ENCODE measurements around the gene SLC22A4.

Gene SLC22A4

DNA sequence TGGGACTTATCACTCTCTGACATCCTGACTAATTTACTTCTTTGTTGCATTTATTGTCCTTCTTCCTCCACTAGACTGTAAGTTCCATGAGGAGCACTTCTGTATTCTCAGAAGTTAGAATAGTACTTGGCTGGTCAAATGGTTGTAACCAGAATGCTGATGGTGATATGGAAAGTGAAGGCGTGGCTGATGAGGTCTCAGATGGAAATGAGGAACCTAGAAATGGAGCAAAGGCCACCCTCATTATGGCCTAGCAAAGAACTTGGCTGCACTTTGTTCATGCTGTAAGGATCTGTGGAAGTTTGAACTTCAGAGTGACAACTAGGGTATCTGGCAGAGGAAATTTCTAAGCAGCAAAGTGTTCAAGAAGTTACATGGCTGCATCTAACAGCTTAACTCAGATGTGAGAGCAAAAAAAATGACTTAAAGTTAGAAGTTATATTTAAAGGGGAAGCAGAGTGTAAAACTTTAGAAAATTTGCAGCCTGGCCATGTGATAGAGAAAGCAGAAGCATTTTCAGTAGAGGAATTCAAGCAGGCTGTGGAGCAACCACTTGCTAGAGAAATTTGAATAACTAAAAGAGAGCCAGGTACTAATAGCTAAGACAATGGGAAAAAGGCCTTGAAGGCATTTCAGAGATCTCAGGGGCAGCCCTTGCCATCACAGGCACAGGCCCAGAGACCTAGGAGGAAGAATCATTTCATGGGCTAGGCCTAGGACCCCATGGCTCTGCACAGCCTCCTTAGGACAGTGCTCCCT lies 60.4 kb downstream of the SLC22A4 start:
- DNase-seq (ENCODE audit: low spot score in 2 of 2) (no peak), ATAC-seq (ENCODE audit: low read depth) (no peak)
- Mint-ChIP-seq H3K36me3 (peaks cover 24% of the 10 kb centered on the region), H3K9me3 (peaks cover 2% of the 10 kb centered on the region), H3K27me3 (no peaks in the 10 kb centered on the region), H3K4me1 (peaks cover 9% of the 10 kb centered on the region), H3K4me3 (no peak overlapping the region), H3K27ac (no peak overlapping the region)

DNA sequence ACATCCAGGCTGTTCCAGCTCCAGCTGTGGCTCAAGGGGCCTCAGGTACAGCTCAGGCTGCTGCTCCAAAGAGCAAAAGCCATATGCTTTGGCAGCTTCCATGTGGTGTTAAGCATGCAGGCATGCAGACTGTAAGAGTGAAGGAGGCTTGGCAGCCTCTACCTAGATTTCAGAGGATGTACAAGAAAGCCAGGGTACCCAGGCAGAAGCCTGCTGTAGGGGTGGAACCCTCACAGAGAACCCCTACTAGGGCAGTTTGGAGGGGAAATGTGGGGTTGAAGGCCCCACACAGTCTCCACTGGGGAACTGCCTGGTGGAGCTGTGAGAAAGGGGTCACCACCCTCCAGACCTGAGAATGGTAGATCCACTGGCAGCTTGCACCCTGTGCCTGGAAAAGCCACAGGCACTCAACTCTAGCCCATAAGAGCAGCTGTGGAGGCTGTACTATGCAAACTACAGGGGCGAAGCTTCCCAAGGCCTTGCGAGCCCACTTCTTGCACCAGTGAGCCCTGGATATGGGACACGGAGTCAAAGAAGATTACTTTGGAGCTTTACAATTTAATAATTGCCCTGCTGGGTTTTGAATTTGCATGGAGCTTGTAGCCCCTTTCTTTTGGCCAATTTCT lies 61.1 kb downstream of the SLC22A4 start:
- Mint-ChIP-seq H3K27ac (no peak overlapping the region), H3K36me3 (peaks cover 24% of the 10 kb centered on the region), H3K27me3 (no peaks in the 10 kb centered on the region), H3K4me1 (peaks cover 9% of the 10 kb centered on the region), H3K9me3 (no peaks in the 10 kb centered on the region), H3K4me3 (no peak overlapping the region)
- DNase-seq (ENCODE audit: low spot score in 2 of 2) = no peak
- ATAC-seq (ENCODE audit: low read depth) = no peak

DNA sequence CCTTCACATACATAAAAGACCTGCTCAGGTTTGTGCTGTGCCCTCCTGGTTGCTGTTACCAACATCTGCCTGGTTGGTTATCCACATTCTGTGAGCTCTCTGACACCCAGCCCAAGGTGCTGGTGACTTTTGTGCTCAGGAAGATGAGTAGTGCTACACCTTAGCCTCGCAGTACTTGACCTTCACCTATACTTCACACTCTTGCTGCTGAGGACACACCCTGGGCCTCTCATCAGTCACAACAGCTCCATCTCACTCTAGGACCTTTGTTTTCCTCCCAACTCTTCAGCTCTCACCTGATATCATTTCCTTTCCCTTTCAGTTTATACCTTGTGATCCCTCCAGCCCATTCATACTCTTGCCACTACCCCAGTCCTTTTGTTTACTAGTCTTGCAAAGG lies 64.6 kb downstream of the SLC22A4 start:
- H3K9me3 Mint-ChIP-seq = no peaks in the 10 kb centered on the region
- peaks cover 14% of the 10 kb centered on the region for H3K36me3 Mint-ChIP-seq
- H3K4me3 Mint-ChIP-seq = no peak overlapping the region
- H3K27me3 Mint-ChIP-seq = no peaks in the 10 kb centered on the region
- H3K4me1 Mint-ChIP-seq = peaks cover 9% of the 10 kb centered on the region
- H3K27ac Mint-ChIP-seq = no peak overlapping the region
- no peak for DNase-seq (ENCODE audit: low spot score in 2 of 2)
- ATAC-seq (ENCODE audit: low read depth) = no peak

DNA sequence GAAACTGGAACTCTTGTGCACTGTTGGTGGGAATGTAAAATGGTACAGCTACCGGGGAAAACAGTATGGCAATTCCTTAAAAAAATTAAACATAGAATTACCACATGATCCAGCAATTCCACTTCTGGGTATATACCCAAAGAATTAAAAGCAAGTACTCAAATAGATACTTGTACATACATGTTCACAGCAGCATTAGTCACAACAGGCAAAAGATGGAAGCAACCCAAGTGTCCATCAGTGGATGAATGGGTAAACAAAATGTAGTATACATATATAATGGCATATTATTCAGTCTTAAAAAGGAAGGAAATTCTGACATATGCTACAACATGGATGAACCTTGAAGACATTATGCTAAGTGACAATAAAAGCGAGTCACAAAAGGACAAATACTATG lies 67.9 kb downstream of the SLC22A4 start:
- Mint-ChIP-seq H3K36me3 (peaks cover 15% of the 10 kb centered on the region), H3K4me3 (no peak overlapping the region), H3K4me1 (no peaks in the 10 kb centered on the region), H3K27me3 (no peaks in the 10 kb centered on the region), H3K27ac (no peak overlapping the region), H3K9me3 (no peaks in the 10 kb centered on the region)
- ATAC-seq (ENCODE audit: low read depth) (no peak), DNase-seq (ENCODE audit: low spot score in 2 of 2) (no peak)

DNA sequence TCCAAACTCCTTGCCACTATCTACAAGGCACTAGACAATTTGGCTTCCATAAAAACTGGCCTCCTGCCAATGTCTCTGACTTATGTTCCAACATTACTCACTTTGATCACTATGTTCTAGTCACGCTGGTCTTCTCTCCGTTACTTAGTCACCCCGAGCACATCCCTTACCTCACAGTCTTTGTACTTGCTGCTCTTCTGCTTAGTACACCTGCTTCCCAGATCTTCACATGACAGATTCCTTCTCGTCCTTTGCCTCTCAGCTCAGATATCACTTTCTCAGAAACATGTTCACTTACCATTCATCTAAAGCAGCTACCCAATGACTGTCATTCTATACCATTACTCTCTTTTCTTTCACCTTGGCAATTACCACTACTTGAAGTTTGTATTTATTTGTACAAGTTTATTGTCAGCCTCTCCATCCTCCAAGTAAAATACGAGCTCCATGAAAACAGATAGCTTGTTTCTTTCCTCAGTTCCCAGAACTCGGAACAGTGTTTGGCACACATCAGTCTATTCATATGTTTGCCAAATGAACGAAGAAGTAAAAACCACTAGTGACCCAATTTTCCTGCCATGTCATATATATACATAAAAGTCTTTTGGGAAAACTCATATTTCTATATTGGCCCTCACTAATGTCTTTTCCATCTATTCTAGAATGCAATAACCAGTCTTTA lies 69.4 kb downstream of the SLC22A4 start:
- ATAC-seq (ENCODE audit: low read depth) (no peak), DNase-seq (ENCODE audit: low spot score in 2 of 2) (no peak)
- Mint-ChIP-seq H3K36me3 (peaks cover 15% of the 10 kb centered on the region), H3K27me3 (no peaks in the 10 kb centered on the region), H3K9me3 (no peaks in the 10 kb centered on the region), H3K27ac (no peak overlapping the region), H3K4me3 (no peak overlapping the region), H3K4me1 (no peaks in the 10 kb centered on the region)

DNA sequence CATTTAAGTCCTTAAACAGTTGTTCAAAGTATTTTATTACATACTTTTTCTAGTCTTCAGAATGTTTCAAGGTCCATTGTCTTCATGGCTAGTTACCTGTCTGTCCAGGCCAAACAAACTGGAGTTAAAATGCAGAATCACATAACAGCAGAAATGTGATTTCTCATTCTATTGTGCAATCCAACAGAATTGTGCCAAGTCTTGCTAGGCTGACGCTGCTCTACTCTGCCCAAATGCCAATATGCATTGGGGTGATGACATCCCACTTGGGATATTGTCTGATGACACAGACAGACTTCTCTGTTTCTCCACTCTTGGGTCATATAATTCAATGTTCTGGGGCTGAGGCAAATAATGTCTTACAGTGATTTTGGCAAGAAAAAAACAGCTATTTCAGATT lies 70.1 kb downstream of the SLC22A4 start:
- Mint-ChIP-seq H3K36me3 (peaks cover 15% of the 10 kb centered on the region), H3K27ac (no peak overlapping the region)

GRCh38 chr5:132365213-132365612 lies 71.0 kb downstream of the SLC22A4 start:
- no peak for ATAC-seq (ENCODE audit: low read depth)
- H3K36me3 Mint-ChIP-seq = peaks cover 13% of the 10 kb centered on the region

More for the DNA sequence above, 70.1 kb downstream of the SLC22A4 start:
- no peaks in the 10 kb centered on the region for H3K27me3 Mint-ChIP-seq
- no peaks in the 10 kb centered on the region for H3K9me3 Mint-ChIP-seq
- ATAC-seq (ENCODE audit: low read depth) (no peak), DNase-seq (ENCODE audit: low spot score in 2 of 2) (no peak)
- H3K4me3 Mint-ChIP-seq = no peak overlapping the region
- peaks cover 4% of the 10 kb centered on the region for H3K4me1 Mint-ChIP-seq

DNA sequence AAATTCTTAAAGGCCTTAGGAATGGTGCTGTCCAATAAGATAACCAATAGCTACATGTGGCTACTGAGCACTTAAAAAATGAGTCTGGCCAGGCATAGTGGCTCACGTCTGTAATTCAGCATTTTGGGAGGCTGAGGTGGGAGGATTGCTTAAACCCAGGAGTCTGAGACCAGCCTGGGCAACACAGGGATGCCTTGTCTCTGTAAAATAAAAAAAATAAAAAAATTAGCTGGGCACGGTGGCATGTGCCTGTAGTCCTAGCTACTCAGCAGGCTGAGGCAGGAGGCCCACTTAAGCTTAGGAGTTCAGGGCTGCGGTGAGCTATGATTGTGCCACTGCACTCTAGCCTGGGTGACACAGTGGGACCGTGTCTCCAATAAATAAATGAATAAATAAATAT lies 74.0 kb downstream of the SLC22A4 start:
- Mint-ChIP-seq H3K4me1 (peaks cover 15% of the 10 kb centered on the region), H3K27ac (no peak overlapping the region), H3K9me3 (no peaks in the 10 kb centered on the region), H3K27me3 (no peaks in the 10 kb centered on the region), H3K36me3 (peaks cover 8% of the 10 kb centered on the region), H3K4me3 (no peak overlapping the region)
- DNase-seq (ENCODE audit: low spot score in 2 of 2) (no peak), ATAC-seq (ENCODE audit: low read depth) (no peak)

More at GRCh38 chr5:132365213-132365612, 71.0 kb downstream of the SLC22A4 start:
- DNase-seq (ENCODE audit: low spot score in 2 of 2) = no peak
- H3K4me1 Mint-ChIP-seq = peaks cover 4% of the 10 kb centered on the region
- no peak overlapping the region for H3K27ac Mint-ChIP-seq
- H3K27me3 Mint-ChIP-seq = no peaks in the 10 kb centered on the region
- no peak overlapping the region for H3K4me3 Mint-ChIP-seq
- H3K9me3 Mint-ChIP-seq = no peaks in the 10 kb centered on the region

DNA sequence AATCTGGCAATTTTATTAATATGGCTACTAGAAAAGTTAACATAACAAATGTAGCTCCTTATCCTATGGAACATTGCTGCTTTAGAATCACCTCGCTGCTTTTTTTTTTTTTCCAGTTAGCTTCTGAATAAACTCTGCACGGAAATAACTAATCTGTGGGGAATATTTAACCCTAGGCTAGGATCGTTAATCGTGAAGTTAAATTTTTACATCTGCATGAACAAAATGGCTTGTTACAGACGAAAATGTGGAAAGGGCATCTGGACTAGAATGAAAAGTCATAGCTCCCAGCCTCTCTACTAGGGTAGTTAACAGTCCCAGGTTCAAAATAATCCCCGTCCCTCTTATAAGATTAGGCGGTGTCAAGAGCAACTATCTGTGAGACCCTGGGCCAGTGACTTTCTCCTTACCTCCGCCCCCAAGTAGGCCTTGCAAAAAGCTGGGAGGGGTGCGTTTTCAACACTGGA lies 74.8 kb downstream of the SLC22A4 start:
- H3K27ac Mint-ChIP-seq = peak overlapping the region; percentile 67
- DNase-seq (ENCODE audit: low spot score in 2 of 2) (no peak), ATAC-seq (ENCODE audit: low read depth) (no peak)
- no peaks in the 10 kb centered on the region for H3K9me3 Mint-ChIP-seq
- H3K27me3 Mint-ChIP-seq = no peaks in the 10 kb centered on the region
- peaks cover 3% of the 10 kb centered on the region for H3K36me3 Mint-ChIP-seq
- H3K4me3 Mint-ChIP-seq = peak overlapping the region; percentile 85
- H3K4me1 Mint-ChIP-seq = peaks cover 15% of the 10 kb centered on the region

- Mint-ChIP-seq H3K9me3 (no peaks in the 10 kb centered on the region), H3K4me3 (peak within 1 kb of the TSS; percentile 85), H3K27ac (peak within 1 kb of the TSS; percentile 67), H3K4me1 (peaks cover 15% of the 10 kb centered on the region), H3K27me3 (no peaks in the 10 kb centered on the region), H3K36me3 (peaks cover under 1% of the 10 kb centered on the region)
- ATAC-seq (ENCODE audit: low read depth) (peak; percentile 92), DNase-seq (ENCODE audit: low spot score in 2 of 2) (peak; percentile 66 to 78)
These were observed 75.4 kb downstream of the SLC22A4 start, which contains the start of gene SLC22A5 for GRCh38 chr5:132369474-132370180. TSS of gene SLC22A5 (plus strand) at chr5:132369710. CDS start at chr5:132369973, 263 bp downstream.

DNA sequence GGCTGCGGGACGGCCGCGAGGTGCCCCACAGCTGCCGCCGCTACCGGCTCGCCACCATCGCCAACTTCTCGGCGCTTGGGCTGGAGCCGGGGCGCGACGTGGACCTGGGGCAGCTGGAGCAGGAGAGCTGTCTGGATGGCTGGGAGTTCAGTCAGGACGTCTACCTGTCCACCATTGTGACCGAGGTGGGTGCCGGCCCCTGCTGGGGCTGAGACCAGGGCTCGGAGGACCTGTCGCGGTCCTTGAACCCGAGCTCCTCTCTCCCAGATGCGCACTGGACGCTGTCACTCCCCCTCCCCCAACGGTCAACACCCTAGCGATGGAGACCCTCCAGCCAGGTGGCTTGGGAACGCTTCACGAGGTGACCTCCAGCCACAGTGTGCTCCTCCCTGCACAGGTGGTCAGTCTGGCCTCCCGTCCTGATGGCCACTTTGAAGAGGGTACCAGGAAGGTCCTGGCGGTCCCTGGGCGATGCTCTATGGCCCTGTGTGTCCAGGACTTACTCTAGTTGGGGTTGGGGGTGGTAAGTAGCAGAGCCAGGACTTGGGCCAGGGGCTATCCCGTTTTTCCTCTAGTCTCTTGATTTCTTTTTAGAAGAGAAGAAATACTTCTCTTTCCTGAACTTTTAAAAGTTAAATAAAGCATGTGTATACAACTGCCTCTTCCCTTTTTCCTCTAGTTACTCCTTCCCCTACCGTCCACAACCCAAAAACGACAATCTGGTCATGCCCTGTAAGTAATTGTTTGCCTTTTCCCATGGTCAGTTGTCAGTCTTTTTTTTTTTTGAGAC lies 76.2 kb downstream of the SLC22A4 start:
- Mint-ChIP-seq H3K4me3 (peak overlapping the region; percentile 85), H3K27me3 (no peaks in the 10 kb centered on the region), H3K27ac (peak overlapping the region; percentile 67), H3K4me1 (peaks cover 15% of the 10 kb centered on the region), H3K36me3 (no peaks in the 10 kb centered on the region), H3K9me3 (no peaks in the 10 kb centered on the region)
- ATAC-seq (ENCODE audit: low read depth) = no peak
- no peak for DNase-seq (ENCODE audit: low spot score in 2 of 2)

DNA sequence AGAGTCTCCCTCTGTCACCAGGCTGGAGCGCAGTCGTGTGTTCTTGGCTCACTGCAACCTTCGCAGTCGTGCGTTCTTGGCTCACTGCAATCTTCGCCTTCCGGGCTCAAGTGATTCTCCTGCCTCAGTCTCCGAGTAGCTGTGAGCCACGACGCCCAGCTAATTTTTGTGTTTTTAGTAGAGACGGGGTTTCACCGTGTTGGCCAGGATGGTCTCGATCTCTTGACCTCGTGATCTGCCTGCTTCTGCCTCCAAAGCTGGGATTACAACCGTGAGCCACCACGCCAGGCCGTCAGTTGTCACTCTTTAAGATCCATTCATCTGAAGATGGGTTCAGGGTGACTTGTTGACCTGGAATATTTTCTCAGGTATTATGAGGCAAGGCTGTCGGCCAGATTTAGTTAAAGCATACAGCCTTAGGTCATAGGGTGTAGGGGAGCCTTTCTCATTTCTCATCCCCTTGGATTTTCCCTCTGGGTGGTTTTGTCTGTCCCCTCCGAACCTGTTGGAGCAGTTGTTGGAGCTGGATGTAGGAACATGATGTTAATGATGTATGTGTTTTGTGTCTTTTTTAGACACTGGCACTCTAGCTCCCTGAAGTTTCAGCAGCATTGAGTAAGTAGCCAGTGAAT lies 76.9 kb downstream of the SLC22A4 start:
- Mint-ChIP-seq H3K4me3 (peak overlapping the region; percentile 85), H3K36me3 (no peaks in the 10 kb centered on the region), H3K4me1 (peaks cover 15% of the 10 kb centered on the region), H3K9me3 (no peaks in the 10 kb centered on the region), H3K27me3 (no peaks in the 10 kb centered on the region), H3K27ac (peak overlapping the region; percentile 67)
- DNase-seq (ENCODE audit: low spot score in 2 of 2) (no peak), ATAC-seq (ENCODE audit: low read depth) (no peak)

DNA sequence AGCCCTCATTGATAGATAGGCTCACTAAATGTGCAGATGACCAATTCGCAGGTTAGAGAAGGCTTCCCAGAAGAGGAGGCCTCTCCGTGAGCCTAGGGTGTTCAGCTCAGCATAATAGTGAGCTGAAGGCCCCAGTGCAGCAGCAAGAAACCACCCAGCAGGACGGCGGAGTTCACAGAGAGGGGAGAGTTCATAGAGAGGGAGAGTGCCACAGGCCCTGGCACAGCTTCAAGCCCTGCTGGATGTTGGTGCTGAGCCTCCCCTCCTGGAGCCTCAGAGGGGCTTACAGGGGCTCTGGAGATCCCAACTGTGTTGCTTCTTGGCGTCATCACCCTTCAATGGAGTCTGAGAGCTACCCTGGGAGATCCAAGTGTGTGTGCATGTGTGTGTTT lies 77.4 kb downstream of the SLC22A4 start:
- Mint-ChIP-seq H3K4me3 (peak overlapping the region; percentile 85), H3K27me3 (no peaks in the 10 kb centered on the region), H3K9me3 (no peaks in the 10 kb centered on the region), H3K27ac (peak overlapping the region; percentile 67), H3K4me1 (peaks cover 15% of the 10 kb centered on the region), H3K36me3 (no peaks in the 10 kb centered on the region)
- DNase-seq (ENCODE audit: low spot score in 2 of 2) = no peak
- ATAC-seq (ENCODE audit: low read depth) = no peak

Data from memory B cell (primary cell).